HepG2 (cell line): ENCODE data around the gene PXMP4. TPM values are rescaled to one million over a fixed set of nuclear protein-coding genes. Genes with fewer than 3 reads are reported as not detected.
A peak's percentile ranks its signal among the peaks of the same experiment; 100 is the strongest.

Source experiments
- CBFB ChIP-seq: sonication (generic); formaldehyde crosslinking; IDR thresholded peaks from 2 replicates; pipeline ENCODE4 v1.4.0; 2020; ENCODE audit warnings: missing genetic modification reagents
- FOXO1 ChIP-seq: sonication (generic); formaldehyde crosslinking; IDR thresholded peaks from 2 replicates; pipeline ENCODE4 v1.4.0; 2020; ENCODE audit warnings: missing genetic modification reagents
- RBM39 ChIP-seq: fragments of 200-400 bp; formaldehyde crosslinking; IDR thresholded peaks from one replicate; pipeline ENCODE4 v1.6.1; 2018; ENCODE audit warnings: antibody characterized with exemption, mild to moderate bottlenecking, low read depth, low read length; ENCODE audit not compliant: poor library complexity, severe bottlenecking
- ZNF530 ChIP-seq: sonication (generic); formaldehyde crosslinking; IDR thresholded peaks from 2 replicates; pipeline ENCODE4 v1.5.0; 2020; ENCODE audit warnings: low read depth, mild to moderate bottlenecking, missing genetic modification reagents
- ZNF549 ChIP-seq: sonication (generic); formaldehyde crosslinking; IDR thresholded peaks from 2 replicates; pipeline ENCODE4 v1.5.0; 2020; ENCODE audit warnings: missing genetic modification reagents
- ZNF605 ChIP-seq: sonication (generic); formaldehyde crosslinking; IDR thresholded peaks from 2 replicates; pipeline ENCODE4 v1.8.0; 2022; ENCODE audit warnings: mild to moderate bottlenecking, missing genetic modification reagents
- ZNF720 ChIP-seq: sonication (generic); formaldehyde crosslinking; IDR thresholded peaks from 2 replicates; pipeline ENCODE4 v1.4.0; 2020; ENCODE audit warnings: missing genetic modification reagents
- ZNF724P ChIP-seq: sonication (generic); formaldehyde crosslinking; IDR thresholded peaks from 2 replicates; pipeline ENCODE4 v1.8.0; 2022; ENCODE audit warnings: missing genetic modification reagents, borderline replicate concordance
- polyA plus RNA-seq, 8 experiments: library from polyadenylated mRNA; depleted of rRNA in 3 of 8; stranded (reverse) in 7 of 8; unstranded in 1 of 8; fragments of >200 nt; fragmentation: Illumina TruSeq in 4 of 8; extraction: Trizol in 4 of 8; gene quantifications; 2 replicates each; pipeline versions ENCODE4 v1.2.1 to v1.2.3, GENCODE V29; 2011 to 2016; ENCODE audit warnings: low read depth in 4 of 8, missing spikeins in 1 of 8, mixed read lengths in 1 of 8; ENCODE audit not compliant: insufficient read depth in 1 of 8
- total RNA-seq, 5 experiments: library from RNA; depleted of rRNA; stranded (reverse); fragments of >200 nt; fragmentation: Illumina TruSeq; extraction: Trizol; gene quantifications; 2 replicates each; pipeline ENCODE4 v1.2.3, GENCODE V29; 2016; ENCODE audit warnings: low read depth in 1 of 5
- TF ChIP-seq, protein P1 (sequence below): sonication (generic); formaldehyde crosslinking; IDR thresholded peaks from 2 replicates; pipeline ENCODE4 v1.5.0; 2020; ENCODE audit warnings: mild to moderate bottlenecking, missing genetic modification reagents, borderline replicate concordance
- TF ChIP-seq, protein P2 (sequence below): sonication (generic); formaldehyde crosslinking; IDR thresholded peaks from 2 replicates; pipeline ENCODE4 v1.4.0; 2020; ENCODE audit warnings: missing genetic modification reagents
- TF ChIP-seq, protein P3 (sequence below): sonication (generic); formaldehyde crosslinking; IDR thresholded peaks from 2 replicates; pipeline ENCODE4 v1.8.0; 2022; ENCODE audit warnings: mild to moderate bottlenecking, missing genetic modification reagents, moderate library complexity
- TF ChIP-seq, protein P4 (sequence below): sonication (generic); formaldehyde crosslinking; IDR thresholded peaks from 2 replicates; pipeline ENCODE4 v1.4.0; 2020; ENCODE audit warnings: mild to moderate bottlenecking, missing genetic modification reagents, borderline replicate concordance
- TF ChIP-seq, protein P5 (sequence below): sonication (generic); formaldehyde crosslinking; IDR thresholded peaks from 2 replicates; pipeline ENCODE4 v1.5.0; 2020; ENCODE audit warnings: mild to moderate bottlenecking, missing genetic modification reagents
- TF ChIP-seq, protein P6 (sequence below): sonication (generic); formaldehyde crosslinking; IDR thresholded peaks from 2 replicates; pipeline ENCODE4 v1.9.0; 2021; ENCODE audit warnings: missing genetic modification reagents, mild to moderate bottlenecking, borderline replicate concordance
- TF ChIP-seq, protein P7 (sequence below): sonication (generic); formaldehyde crosslinking; IDR thresholded peaks from 2 replicates; pipeline ENCODE4 v1.8.1; 2023; ENCODE audit warnings: mild to moderate bottlenecking, inconsistent platforms, moderate library complexity, missing genetic modification reagents, borderline replicate concordance

Gene PXMP4
- total and polyA plus RNA-seq, 2 of the 13 experiments (the other 11 are each of a cell fraction or from before 2014, with no cell fraction given) = not detected

DNA sequence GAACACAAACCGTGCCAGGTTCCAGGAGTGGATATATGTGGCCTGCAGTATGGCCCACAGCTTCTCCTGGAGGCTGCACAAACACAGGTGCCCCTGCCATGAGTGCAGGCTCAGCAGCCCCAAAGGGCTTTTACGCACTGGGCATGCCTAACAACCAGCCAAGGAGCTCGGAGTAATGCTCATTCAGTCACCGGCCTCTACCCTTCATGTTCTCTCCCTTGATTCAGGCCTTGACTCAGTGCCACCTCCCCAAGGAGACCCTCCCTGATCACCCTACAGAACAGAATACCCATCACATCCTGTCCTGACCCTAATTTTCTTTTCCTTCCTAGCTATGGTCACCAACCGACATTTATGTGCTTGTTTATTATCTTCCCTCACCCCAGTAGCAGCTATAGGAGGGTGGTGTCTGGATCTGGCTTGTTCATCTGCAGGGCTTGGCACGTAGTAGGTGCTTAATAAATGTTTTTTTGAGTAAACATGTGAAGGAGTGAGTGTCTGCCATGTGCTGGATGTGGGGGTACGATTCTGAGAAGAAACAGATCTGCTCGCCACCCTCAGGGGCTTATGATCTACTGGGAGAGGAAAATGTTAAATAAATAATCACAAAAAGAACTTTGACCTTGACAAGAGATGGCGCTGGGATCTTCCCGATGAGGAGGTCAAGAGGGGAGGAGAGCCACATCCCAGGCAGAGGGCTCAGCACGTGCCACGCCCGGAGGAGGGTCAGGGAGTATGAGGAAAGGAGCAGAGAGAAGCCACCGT, 9.2 kb downstream of the PXMP4 start (continued):
- TF ChIP-seq, protein P1, sequence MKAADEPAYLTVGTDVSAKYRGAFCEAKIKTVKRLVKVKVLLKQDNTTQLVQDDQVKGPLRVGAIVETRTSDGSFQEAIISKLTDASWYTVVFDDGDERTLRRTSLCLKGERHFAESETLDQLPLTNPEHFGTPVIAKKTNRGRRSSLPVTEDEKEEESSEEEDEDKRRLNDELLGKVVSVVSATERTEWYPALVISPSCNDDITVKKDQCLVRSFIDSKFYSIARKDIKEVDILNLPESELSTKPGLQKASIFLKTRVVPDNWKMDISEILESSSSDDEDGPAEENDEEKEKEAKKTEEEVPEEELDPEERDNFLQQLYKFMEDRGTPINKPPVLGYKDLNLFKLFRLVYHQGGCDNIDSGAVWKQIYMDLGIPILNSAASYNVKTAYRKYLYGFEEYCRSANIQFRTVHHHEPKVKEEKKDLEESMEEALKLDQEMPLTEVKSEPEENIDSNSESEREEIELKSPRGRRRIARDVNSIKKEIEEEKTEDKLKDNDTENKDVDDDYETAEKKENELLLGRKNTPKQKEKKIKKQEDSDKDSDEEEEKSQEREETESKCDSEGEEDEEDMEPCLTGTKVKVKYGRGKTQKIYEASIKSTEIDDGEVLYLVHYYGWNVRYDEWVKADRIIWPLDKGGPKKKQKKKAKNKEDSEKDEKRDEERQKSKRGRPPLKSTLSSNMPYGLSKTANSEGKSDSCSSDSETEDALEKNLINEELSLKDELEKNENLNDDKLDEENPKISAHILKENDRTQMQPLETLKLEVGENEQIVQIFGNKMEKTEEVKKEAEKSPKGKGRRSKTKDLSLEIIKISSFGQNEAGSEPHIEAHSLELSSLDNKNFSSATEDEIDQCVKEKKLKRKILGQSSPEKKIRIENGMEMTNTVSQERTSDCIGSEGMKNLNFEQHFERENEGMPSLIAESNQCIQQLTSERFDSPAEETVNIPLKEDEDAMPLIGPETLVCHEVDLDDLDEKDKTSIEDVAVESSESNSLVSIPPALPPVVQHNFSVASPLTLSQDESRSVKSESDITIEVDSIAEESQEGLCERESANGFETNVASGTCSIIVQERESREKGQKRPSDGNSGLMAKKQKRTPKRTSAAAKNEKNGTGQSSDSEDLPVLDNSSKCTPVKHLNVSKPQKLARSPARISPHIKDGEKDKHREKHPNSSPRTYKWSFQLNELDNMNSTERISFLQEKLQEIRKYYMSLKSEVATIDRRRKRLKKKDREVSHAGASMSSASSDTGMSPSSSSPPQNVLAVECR (CRISPR knock-in tag) = peak; percentile 35; the same call in 1 of the 2 replicates
- TF ChIP-seq ZNF720 (no peak), FOXO1 (0 out of 2 replicates have a peak, but pooled peaks have one; percentile 18), ZNF530 (no peak), ZNF605 (CRISPR knock-in tag) (no peak), ZNF724P (CRISPR knock-in tag) (no peak), ZNF549 (CRISPR knock-in tag) (no peak), CBFB (no peak), RBM39 (no peak)
- TF ChIP-seq, protein P2, sequence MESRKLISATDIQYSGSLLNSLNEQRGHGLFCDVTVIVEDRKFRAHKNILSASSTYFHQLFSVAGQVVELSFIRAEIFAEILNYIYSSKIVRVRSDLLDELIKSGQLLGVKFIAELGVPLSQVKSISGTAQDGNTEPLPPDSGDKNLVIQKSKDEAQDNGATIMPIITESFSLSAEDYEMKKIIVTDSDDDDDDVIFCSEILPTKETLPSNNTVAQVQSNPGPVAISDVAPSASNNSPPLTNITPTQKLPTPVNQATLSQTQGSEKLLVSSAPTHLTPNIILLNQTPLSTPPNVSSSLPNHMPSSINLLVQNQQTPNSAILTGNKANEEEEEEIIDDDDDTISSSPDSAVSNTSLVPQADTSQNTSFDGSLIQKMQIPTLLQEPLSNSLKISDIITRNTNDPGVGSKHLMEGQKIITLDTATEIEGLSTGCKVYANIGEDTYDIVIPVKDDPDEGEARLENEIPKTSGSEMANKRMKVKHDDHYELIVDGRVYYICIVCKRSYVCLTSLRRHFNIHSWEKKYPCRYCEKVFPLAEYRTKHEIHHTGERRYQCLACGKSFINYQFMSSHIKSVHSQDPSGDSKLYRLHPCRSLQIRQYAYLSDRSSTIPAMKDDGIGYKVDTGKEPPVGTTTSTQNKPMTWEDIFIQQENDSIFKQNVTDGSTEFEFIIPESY = no peak
- TF ChIP-seq, protein P3, sequence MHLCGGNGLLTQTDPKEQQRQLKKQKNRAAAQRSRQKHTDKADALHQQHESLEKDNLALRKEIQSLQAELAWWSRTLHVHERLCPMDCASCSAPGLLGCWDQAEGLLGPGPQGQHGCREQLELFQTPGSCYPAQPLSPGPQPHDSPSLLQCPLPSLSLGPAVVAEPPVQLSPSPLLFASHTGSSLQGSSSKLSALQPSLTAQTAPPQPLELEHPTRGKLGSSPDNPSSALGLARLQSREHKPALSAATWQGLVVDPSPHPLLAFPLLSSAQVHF (CRISPR knock-in tag) = no peak
- TF ChIP-seq, protein P4, sequence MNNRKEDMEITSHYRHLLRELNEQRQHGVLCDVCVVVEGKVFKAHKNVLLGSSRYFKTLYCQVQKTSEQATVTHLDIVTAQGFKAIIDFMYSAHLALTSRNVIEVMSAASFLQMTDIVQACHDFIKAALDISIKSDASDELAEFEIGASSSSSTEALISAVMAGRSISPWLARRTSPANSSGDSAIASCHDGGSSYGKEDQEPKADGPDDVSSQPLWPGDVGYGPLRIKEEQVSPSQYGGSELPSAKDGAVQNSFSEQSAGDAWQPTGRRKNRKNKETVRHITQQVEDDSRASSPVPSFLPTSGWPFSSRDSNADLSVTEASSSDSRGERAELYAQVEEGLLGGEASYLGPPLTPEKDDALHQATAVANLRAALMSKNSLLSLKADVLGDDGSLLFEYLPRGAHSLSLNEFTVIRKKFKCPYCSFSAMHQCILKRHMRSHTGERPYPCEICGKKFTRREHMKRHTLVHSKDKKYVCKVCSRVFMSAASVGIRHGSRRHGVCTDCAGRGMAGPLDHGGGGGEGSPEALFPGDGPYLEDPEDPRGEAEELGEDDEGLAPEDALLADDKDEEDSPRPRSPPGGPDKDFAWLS = no peak
- TF ChIP-seq, protein P5, sequence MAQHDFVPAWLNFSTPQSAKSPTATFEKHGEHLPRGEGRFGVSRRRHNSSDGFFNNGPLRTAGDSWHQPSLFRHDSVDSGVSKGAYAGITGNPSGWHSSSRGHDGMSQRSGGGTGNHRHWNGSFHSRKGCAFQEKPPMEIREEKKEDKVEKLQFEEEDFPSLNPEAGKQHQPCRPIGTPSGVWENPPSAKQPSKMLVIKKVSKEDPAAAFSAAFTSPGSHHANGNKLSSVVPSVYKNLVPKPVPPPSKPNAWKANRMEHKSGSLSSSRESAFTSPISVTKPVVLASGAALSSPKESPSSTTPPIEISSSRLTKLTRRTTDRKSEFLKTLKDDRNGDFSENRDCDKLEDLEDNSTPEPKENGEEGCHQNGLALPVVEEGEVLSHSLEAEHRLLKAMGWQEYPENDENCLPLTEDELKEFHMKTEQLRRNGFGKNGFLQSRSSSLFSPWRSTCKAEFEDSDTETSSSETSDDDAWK (CRISPR knock-in tag) = no peak
- TF ChIP-seq, protein P6, sequence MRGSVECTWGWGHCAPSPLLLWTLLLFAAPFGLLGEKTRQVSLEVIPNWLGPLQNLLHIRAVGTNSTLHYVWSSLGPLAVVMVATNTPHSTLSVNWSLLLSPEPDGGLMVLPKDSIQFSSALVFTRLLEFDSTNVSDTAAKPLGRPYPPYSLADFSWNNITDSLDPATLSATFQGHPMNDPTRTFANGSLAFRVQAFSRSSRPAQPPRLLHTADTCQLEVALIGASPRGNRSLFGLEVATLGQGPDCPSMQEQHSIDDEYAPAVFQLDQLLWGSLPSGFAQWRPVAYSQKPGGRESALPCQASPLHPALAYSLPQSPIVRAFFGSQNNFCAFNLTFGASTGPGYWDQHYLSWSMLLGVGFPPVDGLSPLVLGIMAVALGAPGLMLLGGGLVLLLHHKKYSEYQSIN (CRISPR knock-in tag) = no peak
- TF ChIP-seq, protein P7, sequence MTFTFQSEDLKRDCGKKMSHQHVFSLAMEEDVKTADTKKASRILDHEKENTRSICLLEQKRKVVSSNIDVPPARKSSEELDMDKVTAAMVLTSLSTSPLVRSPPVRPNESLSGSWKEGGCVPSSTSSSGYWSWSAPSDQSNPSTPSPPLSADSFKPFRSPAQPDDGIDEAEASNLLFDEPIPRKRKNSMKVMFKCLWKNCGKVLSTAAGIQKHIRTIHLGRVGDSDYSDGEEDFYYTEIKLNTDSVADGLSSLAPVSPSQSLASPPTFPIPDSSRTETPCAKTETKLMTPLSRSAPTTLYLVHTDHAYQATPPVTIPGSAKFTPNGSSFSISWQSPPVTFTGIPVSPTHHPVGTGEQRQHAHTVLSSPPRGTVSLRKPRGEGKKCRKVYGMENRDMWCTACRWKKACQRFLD (CRISPR knock-in tag) = no peak
